GM18502 (cell line): ENCODE results near the gene YOD1.

Source experiments
- ATAC-seq: cut with Tn5 transposase; IDR thresholded peaks from one replicate; pipeline ENCODE4 v1.9.1; 2021; ENCODE audit warnings: mild to moderate bottlenecking; ENCODE audit not compliant: unreplicated experiment, poor library complexity

YOD1 gene

DNA sequence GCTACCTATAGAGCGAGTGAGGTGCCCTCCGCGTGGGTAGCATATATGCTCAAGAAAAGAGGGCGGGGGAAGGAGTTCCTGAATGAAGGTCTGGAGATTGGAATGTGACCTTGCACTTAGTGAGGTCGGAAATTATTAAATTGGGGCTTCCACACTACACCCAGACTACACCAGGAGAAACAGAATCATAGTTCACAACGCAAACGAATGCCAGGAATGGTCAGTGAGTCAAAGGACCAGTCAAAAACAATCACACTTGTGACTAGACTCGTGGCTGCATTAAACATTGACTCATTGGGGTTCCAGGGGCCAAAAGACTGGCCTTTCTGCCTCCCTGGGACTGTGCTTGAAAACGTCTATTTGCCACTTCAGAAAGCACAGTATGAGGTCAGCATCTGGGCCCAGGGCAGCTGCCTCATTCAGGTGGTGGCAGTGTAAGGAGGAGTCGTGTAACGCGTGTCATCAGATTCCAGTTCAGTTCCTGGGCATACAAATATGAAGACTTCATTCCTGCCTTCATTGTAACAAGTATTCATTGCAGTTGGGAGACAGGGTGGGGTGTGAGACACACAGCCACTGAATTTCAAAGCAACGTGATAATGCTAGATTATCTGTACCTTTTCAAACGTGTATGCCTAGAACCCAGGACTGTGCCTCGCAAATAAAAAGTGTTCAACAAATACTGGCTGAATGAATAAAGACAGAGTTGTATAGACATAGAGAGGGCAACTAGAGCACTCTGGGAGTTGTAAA, at the start of gene YOD1:
Gene YOD1, minus strand, starts transcription at position 18 of the 753 bp plus-strand sequence. CDS start 178 bp downstream, outside the sequence.
- ATAC-seq, result no peak

DNA sequence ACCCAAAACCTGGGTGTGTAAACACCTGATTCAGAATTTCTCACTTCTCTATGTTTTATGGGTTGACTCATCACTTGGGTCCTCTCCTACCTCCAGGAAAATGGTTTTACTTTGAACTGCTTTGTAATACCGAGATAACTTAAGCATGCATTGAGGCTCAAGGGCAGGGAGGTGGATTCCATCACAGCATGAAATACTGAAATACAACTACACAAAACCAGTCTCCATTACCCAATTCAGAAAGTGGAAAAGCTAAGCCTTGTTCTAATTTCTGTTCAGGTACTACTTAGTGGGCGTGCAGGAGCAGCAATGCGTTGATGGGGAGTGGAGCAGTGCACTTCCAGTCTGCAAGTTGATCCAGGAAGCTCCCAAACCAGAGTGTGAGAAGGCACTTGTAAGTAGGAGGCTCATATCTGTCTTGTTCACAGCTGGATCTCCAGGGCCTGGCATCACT, 46.9 kb upstream of the YOD1 start:
- ATAC-seq, result peak; percentile 75

DNA sequence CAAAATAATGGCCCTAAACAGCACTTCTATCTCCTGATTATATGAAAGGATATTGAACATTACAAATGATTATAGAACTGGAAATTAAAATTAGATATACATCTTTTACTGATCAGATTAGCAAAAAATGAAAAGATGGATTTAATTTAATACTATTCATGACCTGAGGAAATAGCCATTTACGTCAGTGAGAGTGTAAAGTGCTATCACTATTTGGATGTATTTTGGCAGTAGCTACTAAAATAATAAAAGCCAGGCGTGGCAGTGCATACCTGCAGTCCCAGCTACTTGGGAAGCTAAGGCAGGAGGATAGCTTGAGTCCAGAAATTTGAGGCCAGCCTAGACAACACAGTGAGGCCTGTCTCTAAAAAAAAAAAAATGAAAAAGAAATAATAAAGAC, 42.9 kb upstream of the YOD1 start:
- no peak for ATAC-seq

DNA sequence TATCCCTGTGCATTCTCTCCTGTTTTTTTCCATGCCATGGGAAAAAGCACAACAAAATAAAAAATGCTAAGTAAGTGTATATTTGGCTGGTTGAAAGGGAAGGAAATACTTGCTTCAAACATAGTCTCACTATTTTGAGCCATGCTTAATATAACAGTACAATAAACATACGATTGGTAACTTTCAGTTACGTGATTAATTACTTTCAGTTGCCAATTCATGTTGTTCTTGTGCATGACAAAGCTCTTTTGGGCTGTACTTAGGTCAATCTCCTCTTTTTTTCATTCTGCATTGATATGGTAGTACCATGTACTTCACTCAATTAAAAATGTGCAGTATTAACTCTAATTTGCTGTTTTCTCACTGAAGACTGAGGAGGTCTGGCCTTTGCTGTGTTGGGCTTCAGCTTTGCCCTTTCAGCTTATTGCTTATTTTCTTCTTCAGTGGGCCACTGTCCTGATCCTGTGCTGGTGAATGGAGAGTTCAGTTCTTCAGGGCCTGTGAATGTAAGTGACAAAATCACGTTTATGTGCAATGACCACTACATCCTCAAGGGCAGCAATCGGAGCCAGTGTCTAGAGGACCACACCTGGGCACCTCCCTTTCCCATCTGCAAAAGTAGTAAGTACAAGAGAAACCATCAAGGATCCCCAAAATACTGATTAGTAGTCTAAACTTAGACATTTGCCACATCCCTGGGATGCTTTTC, 40.3 kb upstream of the YOD1 start:
- ATAC-seq, result no peak

DNA sequence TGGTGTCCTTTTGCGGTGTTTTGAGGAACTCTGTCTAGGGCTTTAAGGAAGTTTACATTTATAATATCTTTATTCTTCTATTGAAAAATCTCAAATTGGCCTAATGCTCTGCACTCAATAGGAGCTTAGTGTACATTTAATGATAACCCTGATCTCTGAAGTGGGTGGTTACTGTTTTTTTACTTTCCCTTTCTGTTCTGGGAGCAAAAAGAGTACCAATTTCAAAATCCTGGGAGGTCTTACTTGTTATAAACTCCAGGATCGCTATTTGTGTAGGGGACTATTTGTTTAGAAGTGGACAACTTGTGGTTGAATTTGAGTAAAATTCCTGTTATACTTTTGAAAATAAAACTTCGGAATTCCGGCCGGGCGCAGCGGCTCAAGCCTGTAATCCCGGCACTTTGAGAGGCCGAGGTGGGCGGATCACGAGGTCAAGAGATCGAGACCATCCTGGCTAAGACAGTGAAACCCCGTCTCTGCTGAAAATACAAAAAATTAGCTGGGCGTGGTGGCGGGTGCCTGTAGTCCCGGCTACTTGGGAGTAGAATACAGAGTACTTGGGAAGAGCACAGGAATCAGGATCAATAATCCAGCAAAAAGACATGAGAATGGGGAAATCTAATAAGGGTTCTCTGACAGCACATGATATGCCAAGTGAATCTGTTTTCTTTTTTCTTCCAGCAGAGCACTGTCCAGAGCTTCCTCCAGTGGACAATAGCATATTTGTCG, 38.8 kb upstream of the YOD1 start:
- ATAC-seq, result no peak

DNA sequence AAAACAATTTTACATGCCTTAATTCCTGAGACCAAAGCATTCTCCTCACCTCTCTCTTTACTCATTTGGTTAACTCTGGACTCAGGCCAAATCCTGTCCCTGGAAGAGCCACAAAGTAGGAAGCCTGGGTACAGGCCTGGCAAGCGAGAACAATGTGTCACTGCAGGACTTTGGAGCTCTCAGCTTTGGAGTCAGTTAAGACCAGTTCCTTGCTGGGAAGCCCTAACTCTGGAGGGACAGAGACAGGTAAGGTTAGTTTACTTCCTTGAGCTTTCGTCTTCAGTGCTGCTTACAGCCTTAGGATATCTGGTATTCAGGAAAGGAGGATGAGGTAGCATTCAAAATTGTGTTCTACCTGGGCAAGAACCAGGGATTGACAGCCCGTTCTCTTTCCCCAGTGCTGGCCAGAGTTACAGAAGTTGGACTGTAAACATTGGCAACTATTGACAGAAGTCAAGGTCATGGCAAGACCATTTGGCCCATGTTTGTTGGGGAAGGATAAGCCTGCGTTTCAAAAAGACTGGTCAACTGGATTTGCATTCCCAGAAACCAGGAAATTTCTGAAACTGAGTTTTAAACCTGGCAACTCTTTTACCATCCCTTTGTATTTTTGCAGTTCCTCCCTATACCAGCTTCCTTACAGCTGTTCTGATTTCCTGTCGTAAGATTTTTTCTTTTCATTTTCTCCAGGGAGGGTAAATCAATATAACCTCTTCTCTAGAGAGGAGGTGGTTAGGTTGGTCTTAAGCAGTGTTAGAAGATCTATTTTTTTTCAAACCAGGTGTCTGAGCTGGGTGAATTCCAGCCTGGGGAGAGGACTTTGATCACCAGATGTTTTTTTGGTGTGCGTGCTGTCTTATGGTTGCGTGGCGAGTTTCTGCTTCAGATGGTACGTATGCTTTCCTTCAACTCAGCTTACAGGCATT, 38.0 kb upstream of the YOD1 start, which contains the start of gene C4BPB:
Gene C4BPB, plus strand, starts transcription at position 160 of the 926 bp plus-strand sequence. Its CDS starts 672 bp downstream, at position 832.
- no peak for ATAC-seq

DNA sequence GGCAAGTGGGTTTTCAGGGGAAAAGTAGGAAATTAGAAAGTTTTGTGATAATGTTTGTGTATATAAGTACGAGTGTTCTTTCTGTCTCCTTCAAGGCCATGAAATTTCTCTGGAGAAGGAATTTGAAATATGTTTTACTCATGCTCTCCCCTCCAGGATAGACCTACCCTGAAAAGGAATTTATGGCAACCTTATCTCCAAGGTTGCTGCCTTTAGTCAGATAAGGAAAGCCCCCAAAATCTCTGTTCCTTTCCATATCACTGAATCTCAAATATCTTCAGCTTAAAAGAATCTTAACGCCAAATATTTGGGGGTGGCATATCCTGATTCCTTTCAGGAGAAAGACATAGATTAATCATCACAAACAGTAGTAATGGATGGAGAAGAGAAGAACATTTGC, 37.2 kb upstream of the YOD1 start:
- ATAC-seq, result no peak

DNA sequence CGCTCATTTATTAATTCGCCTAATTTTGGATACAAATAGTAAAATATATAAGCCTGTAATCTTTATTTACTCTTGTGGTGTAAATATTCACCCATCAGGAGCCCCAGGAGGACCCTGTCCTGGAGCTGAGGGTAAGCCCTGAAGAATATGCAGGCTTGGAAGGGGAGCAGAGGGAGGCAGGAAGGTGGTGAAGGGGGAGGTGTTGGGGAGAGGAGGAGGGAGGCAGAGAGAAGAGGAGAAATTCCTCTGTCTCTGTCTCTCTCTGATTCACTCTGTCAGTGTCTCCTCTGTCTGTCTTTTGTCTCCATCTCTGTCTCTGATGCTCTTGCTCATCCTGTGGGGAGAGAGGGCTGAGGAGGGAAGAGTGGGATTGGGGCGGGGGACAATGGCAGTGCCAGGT, 34.9 kb upstream of the YOD1 start:
- ATAC-seq, result no peak

DNA sequence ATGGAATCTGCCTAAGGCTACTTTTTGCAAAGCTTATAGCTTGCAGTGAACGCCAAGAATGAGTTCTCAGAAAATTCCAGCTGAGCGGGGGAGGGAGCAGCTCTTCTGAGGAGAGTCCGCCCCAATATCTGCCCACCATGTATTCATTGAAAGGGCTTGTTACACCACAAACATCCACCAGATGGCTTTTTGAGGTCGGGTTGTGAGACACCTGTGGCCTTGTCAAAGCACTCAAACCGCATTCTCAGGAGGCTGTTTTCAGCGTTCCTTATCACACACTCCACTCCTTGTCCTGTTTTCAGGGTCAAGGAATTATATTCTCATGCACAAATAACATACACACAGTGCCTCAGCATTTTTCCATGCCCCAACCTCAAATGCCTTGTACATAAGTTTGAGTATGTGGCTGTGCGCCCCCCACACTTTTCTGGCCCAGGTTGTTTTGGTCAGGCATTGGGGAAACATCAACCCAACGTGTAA, 33.7 kb upstream of the YOD1 start:
- ATAC-seq, result no peak

DNA sequence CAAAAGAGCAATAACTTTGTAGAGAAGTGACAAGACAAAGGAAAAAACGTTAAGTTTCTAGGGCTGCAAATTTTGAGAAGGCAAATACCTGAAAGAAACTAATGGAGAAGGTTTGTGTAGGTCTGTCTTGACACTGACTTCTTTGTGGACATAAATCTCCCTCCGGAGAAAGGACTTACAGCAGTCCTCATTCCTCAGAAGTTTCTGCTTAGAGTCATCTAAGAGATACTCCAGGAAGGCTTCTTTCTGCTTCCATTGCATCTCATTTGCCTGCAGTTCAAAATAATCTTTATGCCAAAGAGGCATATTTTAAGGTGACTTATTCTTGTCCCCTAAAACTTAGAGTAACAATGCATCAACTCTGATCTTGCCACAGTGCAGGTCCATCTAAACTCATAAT, 33.2 kb upstream of the YOD1 start:
- no peak for ATAC-seq

DNA sequence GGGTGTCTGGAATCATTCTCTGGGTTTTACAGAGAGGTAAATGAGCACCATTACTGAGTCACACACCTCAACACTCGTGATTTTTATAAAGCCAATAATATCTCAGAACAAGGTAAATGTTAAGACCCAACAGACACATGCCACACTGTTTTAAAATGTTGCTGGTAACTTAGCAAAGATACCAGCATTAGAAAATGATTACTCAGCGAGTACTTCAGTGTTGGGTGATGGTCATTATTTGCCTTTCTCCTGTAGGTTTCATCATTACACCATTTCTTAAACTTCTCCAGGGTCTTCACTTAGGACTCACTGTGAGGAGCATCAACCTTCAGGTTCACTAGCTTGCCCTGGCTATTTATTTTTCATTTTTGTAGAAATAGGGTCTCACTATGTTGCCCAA, 30.8 kb upstream of the YOD1 start:
- ATAC-seq, result no peak

DNA sequence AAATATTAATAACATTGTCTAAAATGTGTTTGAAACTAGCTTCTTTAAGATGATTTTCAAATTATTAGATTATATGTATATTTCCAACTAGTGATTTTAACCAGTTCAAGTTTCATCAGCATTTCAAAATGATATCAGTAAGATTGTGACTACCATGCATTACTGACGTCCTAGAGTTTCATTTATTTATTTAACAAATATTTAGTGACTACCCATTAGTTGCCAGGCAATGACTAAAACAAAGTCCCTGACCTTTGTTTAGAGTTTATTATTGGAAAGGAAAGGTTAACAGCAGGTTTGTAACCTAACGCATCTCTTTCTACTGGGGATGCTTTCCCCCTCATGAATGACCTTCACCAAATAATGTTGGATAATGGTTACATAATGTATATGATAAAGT, 30.1 kb upstream of the YOD1 start:
- no peak for ATAC-seq

DNA sequence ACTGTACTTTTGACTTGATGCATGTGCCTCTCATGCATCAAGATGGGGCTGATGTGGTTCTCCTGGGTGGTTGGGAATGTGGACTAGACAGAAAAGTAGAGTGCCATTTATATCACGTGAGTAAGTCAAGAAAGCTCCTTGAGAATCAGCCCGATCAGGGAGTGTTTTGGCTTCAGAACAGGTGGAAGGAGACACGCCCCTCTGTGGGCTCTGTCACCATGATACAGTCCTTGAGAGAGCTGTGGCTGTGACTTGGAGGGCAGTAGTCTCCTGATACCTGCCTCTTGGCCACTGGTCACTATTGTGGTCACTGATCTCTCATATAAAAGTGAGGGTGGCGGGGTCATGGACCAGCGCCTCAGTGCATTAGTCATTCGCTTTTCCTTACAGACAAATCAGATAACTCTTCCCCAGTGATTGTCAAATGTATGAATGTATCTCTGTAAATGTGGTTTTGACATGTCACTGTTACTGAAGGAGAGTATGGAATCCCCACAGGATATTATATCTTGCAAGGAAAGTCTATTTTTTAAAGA, 28.8 kb upstream of the YOD1 start:
- no peak for ATAC-seq

DNA sequence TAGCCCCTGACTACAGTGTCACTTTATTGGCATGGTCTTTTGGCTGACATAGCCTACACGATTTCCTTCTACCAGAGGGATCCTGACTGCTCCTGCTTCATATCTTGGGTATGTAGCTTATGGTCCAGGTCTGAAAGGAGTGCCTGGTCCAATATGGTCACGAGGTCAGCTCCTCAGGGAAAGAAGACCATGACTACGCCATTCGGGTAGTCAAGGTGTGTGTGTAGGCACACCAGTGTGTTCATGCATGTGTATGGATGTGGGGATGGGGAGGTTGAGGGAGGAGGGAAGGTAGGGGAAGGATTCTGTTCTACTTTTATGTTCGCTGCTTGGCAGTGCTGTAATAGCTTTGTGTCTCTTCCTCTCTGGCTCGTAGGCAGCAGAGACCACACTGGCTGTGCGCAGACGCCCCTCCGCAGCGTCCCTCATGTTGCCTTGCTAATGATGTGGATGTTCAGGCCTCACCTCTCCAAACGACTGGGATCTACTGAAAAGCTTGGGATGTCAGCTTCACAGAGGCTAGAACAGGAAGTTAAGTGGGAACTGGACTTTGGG, 27.6 kb upstream of the YOD1 start:
- no peak for ATAC-seq

DNA sequence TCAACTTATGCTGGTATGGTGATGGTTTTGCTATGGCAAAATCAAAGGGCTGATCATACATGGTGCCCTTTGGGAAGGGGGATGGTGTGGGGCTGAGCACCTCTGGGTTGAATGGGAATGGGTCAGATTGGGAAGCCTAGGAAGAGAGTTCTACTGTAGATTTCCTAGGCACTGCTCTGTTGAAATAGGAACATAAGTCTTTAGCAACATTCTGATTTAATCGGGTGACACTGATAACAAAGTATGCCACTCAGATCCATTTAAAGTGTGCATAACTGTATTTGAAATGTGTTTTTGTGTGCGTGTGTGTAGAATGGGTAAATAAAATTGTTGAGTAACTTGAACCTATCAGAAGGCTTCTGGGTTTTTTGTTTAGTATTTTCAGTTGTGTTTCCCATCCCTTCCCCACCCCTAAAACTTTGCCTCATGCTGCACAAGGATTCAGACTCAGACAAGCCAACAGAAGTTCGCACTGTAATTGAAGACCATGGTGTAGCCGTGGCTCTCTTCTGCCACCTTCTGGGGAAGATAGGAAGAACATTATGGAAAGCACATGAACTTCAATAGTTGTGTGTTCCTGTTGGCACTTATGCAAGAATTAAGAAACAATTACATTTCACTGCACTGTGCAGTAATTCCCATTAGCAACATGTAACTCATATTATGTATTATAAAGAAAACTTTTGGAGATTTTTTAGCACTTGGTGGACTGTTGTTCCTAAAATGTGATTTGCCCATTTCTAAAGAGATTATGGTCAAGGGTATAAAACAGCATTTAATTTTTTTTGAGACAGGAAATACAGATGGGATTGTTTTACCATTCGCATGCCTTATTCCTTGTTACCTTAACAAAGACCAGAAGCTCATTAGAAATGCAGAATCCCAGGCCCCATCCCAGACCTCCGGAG, 26.7 kb upstream of the YOD1 start:
- no peak for ATAC-seq

DNA sequence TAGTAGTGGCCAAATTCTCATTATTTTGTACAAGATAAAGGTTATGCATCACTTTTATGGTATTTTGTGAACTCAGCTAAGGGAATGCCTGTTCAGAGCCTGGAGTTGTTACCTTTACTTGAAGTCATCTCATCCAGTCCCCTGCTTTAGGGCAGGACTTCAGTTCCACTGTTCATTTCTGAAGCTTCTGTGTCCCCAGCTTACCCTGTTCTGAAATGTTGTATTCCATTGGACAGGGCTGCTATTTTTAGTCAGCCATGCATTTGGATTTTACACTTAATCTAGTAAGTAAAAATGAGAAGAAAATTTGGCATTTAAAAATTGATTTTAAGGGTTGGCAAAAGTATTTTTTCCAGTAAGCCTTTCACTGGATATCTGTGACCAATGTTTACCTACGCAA, 26.0 kb upstream of the YOD1 start:
- ATAC-seq, result no peak

DNA sequence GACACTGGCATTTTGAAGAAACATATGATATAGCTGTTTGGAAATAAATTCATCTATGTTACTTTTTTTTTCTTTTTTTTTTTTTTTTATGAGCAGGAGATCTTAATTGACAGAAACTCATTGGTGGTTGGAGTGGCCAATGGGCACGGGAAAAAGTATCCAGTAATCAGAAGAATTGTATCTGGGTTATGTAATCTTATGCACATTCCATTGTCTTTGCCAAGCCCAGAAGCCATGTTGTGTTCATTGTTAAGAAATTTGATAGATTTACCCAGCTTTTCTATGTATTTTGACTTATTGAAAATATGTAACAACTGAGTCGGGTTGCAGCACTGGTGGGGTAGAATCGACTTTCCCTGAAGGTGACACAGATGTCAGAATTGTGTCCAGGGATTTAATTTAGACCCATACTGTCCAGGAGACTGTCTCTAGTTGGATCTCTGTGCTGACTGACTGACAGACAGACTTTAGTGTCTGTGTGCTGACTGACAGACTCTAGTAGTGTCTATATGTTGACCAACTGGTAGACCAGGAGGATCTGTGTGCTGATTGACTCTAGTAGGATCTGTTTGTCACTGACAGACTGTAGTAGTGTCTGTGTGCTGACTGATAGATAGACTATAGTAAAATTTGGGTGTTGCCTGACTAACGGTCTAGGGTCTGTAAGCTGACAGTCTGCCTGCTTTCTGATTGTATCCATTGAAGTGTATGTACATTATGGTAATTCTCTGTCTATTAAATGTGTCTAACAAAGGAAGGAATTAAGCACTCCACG, 25.4 kb upstream of the YOD1 start:
- no peak for ATAC-seq
